HL-60/S4 (cell line): ENCODE data around the gene PAX5.

Experiments used
- in situ Hi-C: fragments of 300-500 bp; cut with MboI; formaldehyde crosslinking; loops from 2 replicates; pipeline ENCODE4 v1.14.3; 2022; ENCODE audit warnings: low sequenced_read_pairs

The PAX5 gene

GRCh38 chr9:36935332-36935731, 98.7 kb downstream of the PAX5 start:
- in situ Hi-C loops: no loop called here

GRCh38 chr9:36934478-36935065, 99.5 kb downstream of the PAX5 start:
- in situ Hi-C loops: no loop called here

DNA sequence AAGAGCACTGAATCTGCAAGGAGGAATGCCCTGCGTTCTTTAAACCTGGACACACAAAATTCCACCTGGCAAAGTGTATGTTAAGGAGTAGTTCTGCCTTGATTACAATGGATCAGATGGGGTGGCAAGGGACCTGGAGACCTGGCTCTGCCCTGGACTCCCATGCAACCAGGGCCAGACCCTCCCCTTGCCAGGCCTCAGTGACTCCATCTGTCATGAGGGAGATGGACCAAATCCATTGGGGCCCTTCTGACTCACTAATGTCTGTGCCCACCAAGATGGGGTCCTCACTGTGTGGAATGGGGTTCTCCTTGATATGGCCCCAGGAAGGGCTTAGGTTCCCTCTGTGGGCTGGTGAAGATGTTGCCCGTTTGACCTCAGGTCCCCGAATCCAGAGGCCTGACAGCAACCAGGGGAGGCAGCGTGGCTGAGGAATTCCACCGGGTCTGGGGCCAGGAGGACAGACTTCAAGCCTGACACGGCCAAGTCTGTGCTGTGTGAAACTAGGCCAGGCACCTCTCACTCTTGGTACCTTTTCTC, 100.3 kb downstream of the PAX5 start:
- in situ Hi-C loops: no loop called here

- in situ Hi-C loops: no loop called here
These were observed 101.9 kb downstream of the PAX5 start for GRCh38 chr9:36932198-36932597.

DNA sequence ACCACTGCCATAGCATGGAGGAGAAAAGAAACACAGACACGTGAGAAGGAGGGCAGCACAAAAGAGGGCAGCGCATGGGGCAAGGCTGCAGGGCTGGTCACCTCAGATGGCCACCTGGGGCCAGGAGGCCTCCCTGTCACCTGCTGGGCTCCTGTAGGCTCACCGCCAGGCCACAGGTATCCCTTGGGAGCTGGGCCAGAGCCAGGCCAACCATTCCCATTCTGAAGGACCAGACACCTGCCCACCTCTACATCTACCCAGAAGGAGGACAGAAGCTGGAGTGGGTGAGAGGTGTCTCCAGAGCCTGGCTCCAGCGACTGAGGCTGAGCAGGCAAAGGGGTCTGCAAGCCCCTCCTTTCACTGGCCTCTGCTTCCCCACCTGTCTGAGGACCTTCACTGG, 103.1 kb downstream of the PAX5 start:
- in situ Hi-C loops: no loop called here

- in situ Hi-C loops: no loop called here
These were observed 104.8 kb downstream of the PAX5 start for GRCh38 chr9:36929350-36929675.

DNA sequence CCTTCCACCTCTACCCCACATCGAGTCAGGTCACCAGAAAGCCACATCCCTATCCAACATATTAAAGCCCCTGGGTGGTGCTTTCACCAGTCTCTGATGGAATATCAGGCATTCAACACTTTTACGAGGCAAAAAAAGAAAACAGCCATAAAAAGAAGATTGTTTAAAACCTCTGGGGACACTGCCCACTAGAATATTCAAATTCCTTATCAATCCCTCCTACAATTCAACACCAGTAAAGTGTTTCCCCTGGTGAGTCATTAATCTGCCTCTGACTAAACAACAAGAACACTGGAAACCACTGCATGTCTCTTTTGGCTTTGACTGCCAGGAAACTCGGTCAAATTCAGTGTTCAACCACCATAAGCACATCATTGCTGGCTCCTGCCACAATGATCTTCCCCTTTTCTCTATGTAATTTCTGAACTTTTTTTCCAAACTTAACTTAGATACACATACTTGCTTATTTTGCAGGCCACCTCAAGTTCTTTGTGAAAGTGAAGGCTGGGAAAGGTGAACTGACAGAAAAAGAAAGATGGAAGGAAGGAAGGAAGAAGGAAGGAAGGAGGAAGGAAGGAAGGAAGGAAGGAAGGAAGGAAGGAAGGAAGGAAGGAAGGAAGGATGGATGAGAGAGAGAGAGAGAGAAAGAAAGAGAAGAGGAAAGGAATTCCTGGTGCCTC, 105.3 kb downstream of the PAX5 start:
- in situ Hi-C loops: no loop called here

DNA sequence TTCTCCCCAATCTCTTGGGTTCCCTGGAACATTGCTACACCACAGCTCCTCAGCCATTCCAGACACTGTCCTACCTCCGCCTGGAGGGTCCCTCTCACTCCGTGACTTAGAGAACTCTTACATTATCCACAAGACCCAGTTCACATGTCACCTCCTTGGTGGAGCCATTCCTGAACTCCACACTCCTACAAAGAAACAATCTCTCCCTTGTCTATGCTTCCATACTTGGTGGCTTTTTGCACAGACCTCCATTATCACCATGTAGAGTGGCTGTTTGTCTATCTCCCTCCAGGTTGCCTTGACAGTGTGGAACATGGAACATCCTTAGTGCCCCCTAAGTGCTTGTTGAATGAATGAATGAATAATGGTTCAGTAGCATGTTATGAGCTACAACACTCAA, 105.9 kb downstream of the PAX5 start:
- in situ Hi-C loops: no loop called here

DNA sequence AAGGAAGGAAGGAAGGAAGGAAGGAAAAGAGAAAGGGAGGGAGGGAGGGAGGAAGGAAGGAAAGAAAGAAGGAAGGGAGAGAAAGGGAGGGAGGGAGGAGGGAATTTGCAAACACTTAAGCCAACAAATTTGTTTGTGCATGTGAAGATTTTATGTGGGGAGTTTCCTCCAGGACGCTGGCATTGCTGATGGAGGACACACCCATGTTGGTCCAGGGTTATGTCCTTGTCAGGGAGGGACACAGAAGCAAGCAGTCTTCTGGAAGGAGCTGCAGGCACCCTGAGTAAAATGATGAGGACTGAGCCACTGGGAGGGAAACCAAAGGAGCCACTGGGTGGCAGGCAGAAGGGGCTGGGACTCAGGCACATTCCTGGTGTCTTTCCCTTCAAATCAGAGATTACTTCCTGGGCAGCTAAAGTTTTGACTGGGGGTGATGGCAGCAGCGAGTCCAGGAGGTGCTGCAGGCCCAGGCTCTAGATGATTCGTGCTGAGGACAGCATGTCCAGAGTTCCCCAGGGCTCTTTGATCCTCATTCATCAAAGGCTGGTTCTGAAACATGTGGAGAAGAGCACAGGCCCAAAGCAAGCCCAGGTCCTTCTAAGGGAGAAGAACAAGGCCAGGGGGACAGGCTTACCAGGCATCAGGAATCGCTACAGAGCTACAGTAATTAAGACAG, 109.2 kb downstream of the PAX5 start:
- in situ Hi-C loops: no loop called here

DNA sequence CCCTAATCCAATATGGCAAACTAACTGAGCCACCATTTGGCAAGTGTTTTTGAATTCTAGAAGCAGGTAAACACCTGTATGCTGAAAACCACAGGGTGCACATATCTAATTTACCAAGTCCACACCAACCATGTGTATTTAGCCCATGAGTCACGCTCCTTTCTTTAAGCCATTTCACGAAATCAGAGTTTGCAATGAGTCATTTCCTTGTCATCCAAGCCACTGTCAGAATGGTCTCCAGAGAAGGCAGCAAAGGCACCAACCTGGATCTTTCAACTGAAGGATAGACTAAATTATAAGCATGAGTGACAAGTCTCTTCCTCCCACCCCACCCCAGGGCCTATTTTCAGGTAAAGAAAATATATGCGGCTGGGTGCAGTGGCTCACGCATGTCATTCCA, 110.0 kb downstream of the PAX5 start:
- in situ Hi-C loops: no loop called here

DNA sequence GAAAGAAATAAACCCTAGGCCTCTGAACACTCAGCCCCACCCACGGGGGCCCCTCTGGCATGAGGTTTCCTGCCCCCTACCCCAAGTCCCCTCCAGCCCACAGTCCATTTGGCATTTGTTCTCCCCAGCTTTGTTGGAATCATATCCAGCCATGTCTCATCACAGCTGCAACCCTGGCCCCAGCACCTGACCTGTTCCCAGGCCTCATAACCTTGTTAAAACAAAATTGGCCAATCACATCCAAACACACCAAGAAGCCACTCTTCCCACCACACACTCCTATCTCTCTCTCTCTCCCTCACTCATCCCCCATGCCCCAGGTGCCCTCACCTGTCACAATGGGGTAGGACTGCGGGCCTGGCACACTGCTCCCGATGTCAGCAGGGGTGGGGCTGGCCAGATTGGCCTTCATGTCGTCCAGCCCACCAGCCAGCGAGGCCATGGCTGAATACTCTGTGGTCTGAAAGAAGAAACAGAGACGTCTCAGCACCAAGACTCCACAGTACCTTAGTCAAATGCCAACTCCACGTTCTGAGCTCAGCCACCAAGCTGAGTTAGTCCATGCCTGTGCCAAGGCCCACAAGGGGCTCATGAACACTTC, 110.9 kb downstream of the PAX5 start:
- in situ Hi-C loops: no loop called here

DNA sequence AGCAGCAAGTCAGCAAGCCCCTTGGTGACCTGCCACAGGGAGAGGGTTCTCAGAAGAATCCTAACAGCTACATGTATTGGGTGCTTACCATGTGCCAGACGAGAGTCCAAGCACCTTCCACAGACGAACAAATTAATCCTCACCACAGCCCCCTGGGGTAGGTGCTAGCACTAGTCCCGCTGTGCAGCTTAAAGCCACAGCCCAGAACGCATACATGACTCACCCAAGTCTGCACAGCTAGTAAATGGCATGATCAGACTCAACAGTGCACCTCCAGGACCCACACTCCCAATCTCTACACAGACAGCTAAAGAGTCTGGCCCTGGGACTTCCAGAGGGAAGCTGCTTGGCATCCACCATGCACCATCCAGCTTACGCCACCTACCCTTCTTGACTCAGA, 111.5 kb downstream of the PAX5 start:
- in situ Hi-C loops: no loop called here

- in situ Hi-C loops: no loop called here
These were observed 119.9 kb downstream of the PAX5 start for GRCh38 chr9:36914212-36914577.

DNA sequence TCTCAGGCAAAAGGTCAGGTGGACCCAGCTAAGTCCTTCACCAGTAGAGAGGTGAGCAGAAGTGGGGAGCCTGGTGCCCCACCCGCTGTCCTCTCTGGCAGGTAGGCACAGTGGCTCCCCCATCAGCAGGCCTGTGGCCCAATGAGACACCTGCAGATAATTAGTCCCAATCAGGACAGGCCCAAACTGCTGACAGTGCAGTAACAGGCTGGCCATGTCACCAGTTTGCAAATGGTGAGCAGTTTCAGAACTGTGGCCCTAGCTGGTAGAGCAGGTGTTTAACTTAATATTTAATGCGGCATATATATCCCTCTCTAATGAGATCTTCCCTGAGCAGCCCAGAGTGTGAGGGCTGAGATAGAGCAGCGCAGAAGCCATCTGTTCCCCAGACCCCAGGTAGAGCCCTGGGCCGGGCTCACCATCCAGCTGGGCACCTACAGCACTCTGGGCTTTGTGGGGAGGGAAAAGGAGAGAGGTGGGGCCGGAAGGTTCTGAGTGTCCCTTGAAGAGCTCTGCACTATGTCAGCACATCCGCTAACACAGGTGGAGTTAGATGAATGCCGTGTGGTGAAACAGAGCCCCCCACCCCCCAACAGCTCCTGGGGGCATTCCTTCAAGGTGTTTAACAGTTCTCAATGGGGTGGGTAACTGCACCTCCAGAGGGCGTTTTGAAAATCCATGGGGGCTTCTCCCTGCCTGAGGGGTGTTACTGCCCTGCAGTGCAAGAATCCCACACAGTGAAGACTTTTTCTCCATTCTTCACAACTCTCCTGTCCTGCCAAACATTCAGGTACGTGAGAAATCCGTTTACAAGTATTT, 120.5 kb downstream of the PAX5 start:
- in situ Hi-C loops: no loop called here

GRCh38 chr9:36912620-36913019, 121.4 kb downstream of the PAX5 start:
- in situ Hi-C loops: no loop called here

DNA sequence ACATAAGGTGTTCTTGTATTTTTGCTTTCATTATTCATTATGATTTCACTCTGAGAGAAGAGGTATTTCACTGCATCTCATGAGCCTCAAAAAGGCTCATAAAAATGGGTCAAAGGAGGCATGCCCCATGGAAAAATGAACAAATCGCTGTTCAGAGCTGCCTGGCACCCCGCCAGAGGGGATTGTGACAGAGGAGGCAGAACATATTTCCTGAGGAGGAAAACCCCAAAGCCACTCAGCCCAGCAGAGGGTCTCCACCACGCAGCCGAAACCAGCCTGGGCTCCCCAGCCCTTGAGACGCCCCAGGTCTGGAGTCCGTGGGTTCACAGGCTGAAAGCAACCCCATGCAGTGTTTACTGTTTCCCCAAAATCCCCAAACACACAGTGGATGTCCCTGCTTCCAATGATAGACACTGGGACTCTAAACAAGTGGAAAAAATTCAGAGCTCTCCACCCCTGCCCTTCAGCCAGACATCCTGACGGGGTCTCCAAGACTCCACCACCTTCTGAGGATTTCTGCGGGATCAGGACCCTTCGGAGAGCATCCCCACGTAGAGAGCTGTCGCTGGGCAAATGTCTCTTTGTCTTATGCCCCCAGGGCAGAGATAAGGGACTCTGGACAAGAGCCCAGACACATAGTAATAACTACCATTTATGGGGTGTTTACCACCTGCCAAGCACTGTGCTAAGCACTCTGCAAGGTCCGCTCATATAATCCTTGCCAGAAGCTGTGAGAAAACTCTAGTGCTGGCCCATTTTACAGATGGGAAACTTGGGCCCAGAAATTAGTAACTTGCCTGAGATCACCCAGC, 122.3 kb downstream of the PAX5 start:
- in situ Hi-C loops: no loop called here

- in situ Hi-C loops: no loop called here
These were observed 123.0 kb downstream of the PAX5 start for GRCh38 chr9:36911037-36911436.

DNA sequence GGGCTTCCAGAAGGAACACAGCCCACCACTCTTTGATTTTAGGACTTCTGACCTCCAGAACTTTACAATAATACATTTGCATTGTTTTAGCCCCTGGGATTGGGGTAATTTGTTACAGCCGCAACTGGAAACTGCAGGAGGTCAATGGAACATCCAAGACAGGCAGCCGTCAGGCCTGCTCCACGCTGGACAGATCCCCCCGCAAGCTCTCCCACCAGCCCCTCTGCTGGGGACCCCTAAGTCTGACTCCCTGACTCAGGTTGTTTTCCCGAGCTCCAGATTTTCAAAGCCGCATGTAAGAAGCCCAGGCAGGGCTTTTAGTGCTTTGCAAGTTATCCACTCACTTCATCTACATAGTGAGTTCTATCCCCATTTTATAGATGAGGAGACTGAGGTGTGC, 127.6 kb downstream of the PAX5 start:
- in situ Hi-C loops: no loop called here

GRCh38 chr9:36905101-36906066, 128.7 kb downstream of the PAX5 start:
- in situ Hi-C loops: no loop called here
